Hematopoietic multipotent progenitor cell treated with erythropoietin and hydrocortisone succinate and interleukin-3 and kit ligand, for 8 days (in vitro differentiated cells): ENCODE data around the gene HOXB3.

Experiments used
- DNase-seq: peaks from one replicate; pipeline ENCODE4 v3.0.0-alpha.2; 2015

HOXB3 gene

GRCh38 chr17:48625495-48626244 is 35.6 kb upstream of the HOXB3 start:
- peak; percentile 44 for DNase-seq

- no peak for DNase-seq
Measured at GRCh38 chr17:48624544-48625494, 34.8 kb upstream of the HOXB3 start.

GRCh38 chr17:48624118-48624517 is 34.1 kb upstream of the HOXB3 start:
- no peak for DNase-seq

GRCh38 chr17:48623583-48623982 is 33.5 kb upstream of the HOXB3 start:
- DNase-seq = no peak

GRCh38 chr17:48622857-48623256 is 32.8 kb upstream of the HOXB3 start:
- DNase-seq = no peak

- DNase-seq = no peak
Measured at GRCh38 chr17:48621410-48622392, 31.7 kb upstream of the HOXB3 start.

- no peak for DNase-seq
Measured at GRCh38 chr17:48620461-48621139, 30.6 kb upstream of the HOXB3 start.

- no peak for DNase-seq
Measured at GRCh38 chr17:48619826-48620449, 29.9 kb upstream of the HOXB3 start.

GRCh38 chr17:48618256-48618896 is 28.3 kb upstream of the HOXB3 start:
- peak; percentile 80 for DNase-seq

GRCh38 chr17:48617471-48618255 is 27.6 kb upstream of the HOXB3 start:
- no peak for DNase-seq

- no peak for DNase-seq
Measured at GRCh38 chr17:48616717-48617470, 26.9 kb upstream of the HOXB3 start.

GRCh38 chr17:48615963-48616716 is 26.1 kb upstream of the HOXB3 start:
- no peak for DNase-seq

- no peak for DNase-seq
Measured at GRCh38 chr17:48615047-48615962, 25.3 kb upstream of the HOXB3 start, which contains the start of gene HOXB8. TSS of gene HOXB8 (minus strand) at chr17:48615292. CDS start at chr17:48614704, 588 bp downstream.

GRCh38 chr17:48613862-48614694 is 24.0 kb upstream of the HOXB3 start:
- DNase-seq = no peak

GRCh38 chr17:48612854-48613691 is 23.0 kb upstream of the HOXB3 start:
- peak; percentile 36 for DNase-seq
